HFFc6 (cell line): ENCODE results near the gene GMCL2. TPM values are rescaled to one million over a fixed set of nuclear protein-coding genes. Genes with fewer than 3 reads are reported as not detected.

Experiments used
- DNase-seq: peaks from one replicate; pipeline ENCODE4 v3.0.0-alpha.2; 2018
- H3K27ac Mint-ChIP-seq: 2 replicates; pipeline ENCODE4 v1.8.0; 2020; ENCODE audit warnings: mild to moderate bottlenecking, mixed read lengths
- H3K27me3 Mint-ChIP-seq: 2 replicates; pipeline ENCODE4 v1.8.0; 2021; ENCODE audit warnings: mild to moderate bottlenecking, moderate library complexity, mixed read lengths; ENCODE audit not compliant: insufficient read depth
- H3K36me3 Mint-ChIP-seq: 2 replicates; pipeline ENCODE4 v1.8.0; 2021; ENCODE audit warnings: low read depth, mixed read lengths
- H3K4me1 Mint-ChIP-seq: 2 replicates; pipeline ENCODE4 v1.8.0; 2020; ENCODE audit warnings: low read depth, mixed read lengths
- H3K4me3 Mint-ChIP-seq: 2 replicates; pipeline ENCODE4 v1.8.0; 2020; ENCODE audit warnings: mild to moderate bottlenecking, moderate library complexity, mixed read lengths
- H3K9me3 Mint-ChIP-seq: 2 replicates; pipeline ENCODE4 v1.8.0; 2020; ENCODE audit warnings: mild to moderate bottlenecking, mixed read lengths
- long read RNA-seq: library from polyadenylated mRNA; unstranded; transcript quantifications from one replicate; pipeline ENCODE4 v2.0.0, GENCODE V29; 2019
- total RNA-seq, 6 experiments: library from RNA; stranded (reverse); fragmentation: NEBNext Ultra II Directional; extraction: Animal tissue kit (Norgen Biotek cat#: 25700); gene quantifications; 2 replicates in 1 of 6; 3 replicates in 5 of 6; pipeline ENCODE4 v1.2.3, GENCODE V29; 2021
- TF ChIP-seq, protein P1 (sequence below): fragments of 200-600 bp; sonication (generic); IDR thresholded peaks from 2 replicates; pipeline ENCODE4 v1.5.0; 2021; ENCODE audit warnings: antibody characterized with exemption, mild to moderate bottlenecking

GMCL2 gene, protein sequence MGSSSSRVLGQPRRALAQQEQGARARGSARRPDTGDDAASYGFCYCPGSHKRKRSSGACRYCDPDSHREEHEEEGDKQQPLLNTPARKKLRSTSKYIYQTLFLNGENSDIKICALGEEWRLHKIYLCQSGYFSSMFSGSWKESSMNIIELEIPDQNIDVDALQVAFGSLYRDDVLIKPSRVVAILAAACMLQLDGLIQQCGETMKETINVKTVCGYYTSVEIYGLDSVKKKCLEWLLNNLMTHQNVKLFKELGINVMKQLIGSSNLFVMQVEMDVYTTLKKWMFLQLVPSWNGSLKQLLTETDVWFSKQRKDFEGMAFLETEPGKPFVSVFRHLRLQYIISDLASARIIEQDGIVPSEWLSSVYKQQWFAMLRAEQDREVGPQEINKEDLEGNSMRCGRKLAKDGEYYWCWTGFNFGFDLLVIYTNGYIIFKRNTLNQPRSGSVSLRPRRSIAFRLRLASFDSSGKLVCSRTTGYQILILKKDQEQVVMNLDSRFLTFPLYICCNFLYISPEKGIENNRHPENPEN
- not detected for total RNA-seq
- long read RNA-seq: 0 reads

DNA sequence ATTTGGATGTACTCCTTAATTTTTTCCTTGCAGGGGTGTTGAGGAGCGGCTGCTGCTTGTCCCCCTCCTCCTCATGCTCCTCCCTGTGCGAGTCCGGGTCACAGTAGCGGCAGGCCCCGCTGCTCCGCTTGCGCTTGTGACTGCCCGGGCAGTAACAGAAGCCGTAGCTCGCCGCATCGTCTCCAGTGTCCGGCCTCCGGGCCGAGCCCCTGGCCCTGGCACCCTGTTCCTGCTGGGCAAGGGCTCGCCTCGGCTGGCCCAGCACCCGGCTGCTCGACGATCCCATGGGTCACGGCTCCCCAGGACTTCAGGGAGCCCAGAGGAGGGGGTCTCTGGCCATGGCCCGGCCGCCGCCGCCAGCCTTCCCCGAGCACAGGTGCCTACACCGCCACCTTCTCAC, at the start of gene GMCL2:
GMCL2 (minus strand) TSS at position 358 of the 400 bp plus-strand sequence; CDS start at position 286, 72 bp downstream.
- peaks cover 9% of the 10 kb centered on the region; the same call in 1 of the 2 replicates for H3K4me1 Mint-ChIP-seq
- no peak within 1 kb of the TSS for H3K27ac Mint-ChIP-seq
- peaks cover 17% of the 10 kb centered on the region for H3K27me3 Mint-ChIP-seq
- TF ChIP-seq, protein P1, sequence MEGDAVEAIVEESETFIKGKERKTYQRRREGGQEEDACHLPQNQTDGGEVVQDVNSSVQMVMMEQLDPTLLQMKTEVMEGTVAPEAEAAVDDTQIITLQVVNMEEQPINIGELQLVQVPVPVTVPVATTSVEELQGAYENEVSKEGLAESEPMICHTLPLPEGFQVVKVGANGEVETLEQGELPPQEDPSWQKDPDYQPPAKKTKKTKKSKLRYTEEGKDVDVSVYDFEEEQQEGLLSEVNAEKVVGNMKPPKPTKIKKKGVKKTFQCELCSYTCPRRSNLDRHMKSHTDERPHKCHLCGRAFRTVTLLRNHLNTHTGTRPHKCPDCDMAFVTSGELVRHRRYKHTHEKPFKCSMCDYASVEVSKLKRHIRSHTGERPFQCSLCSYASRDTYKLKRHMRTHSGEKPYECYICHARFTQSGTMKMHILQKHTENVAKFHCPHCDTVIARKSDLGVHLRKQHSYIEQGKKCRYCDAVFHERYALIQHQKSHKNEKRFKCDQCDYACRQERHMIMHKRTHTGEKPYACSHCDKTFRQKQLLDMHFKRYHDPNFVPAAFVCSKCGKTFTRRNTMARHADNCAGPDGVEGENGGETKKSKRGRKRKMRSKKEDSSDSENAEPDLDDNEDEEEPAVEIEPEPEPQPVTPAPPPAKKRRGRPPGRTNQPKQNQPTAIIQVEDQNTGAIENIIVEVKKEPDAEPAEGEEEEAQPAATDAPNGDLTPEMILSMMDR: no peak
- H3K36me3 Mint-ChIP-seq: no peaks in the 10 kb centered on the region
- no peak for DNase-seq
- no peak within 1 kb of the TSS for H3K4me3 Mint-ChIP-seq
- no peaks in the 10 kb centered on the region for H3K9me3 Mint-ChIP-seq

DNA sequence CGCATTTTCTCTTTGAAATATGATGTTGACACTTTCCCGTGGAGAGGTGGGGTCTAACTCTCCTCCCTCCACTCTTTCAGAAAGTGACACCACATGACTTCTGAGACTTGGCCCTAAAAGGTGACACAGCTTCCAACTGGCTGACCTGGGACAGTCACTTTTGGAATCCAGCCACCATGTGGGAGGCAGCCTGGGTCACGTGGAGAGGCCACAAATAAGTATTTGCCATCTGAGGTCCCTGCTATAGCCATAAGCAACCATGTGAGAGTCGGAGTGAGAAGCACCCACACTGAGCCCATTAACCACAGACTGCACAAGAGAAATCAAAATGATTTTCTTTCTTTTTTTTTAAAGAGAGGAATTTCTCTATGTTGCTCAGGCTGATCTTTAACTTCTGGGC, 49.5 kb upstream of the GMCL2 start:
- no peak for DNase-seq
- no peak overlapping the region for H3K4me3 Mint-ChIP-seq

DNA sequence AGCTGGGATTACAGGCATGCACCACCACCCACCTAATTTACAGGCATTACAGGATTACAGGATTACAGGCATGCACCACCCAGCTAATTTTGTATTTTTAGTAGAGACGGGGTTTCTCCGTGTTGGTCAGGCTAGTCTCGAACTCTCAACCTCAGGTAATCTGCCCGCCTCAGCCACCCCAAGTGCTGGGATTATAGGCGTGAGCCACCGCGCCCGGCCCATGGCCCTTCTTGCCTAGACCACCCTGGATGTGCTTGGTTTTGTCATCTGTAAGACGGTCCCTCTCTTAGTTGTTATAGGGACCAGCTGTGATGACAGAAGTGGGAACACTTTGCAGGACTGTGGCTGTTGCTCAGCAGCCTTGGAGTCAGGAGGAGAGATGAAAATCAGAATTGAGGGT, 49.0 kb upstream of the GMCL2 start:
- H3K9me3 Mint-ChIP-seq: no peaks in the 10 kb centered on the region
- no peak for DNase-seq
- H3K36me3 Mint-ChIP-seq: peaks cover 4% of the 10 kb centered on the region; the same call in 1 of the 2 replicates
- TF ChIP-seq, protein P1: no peak
- H3K27ac Mint-ChIP-seq: no peak overlapping the region
- peaks cover 12% of the 10 kb centered on the region for H3K4me1 Mint-ChIP-seq
- peaks cover 3% of the 10 kb centered on the region for H3K27me3 Mint-ChIP-seq
- H3K4me3 Mint-ChIP-seq: no peak overlapping the region

More for the DNA sequence above, 49.5 kb upstream of the GMCL2 start:
- Mint-ChIP-seq H3K9me3 (no peaks in the 10 kb centered on the region), H3K27me3 (peaks cover 4% of the 10 kb centered on the region), H3K36me3 (no peaks in the 10 kb centered on the region), H3K4me1 (peaks cover 6% of the 10 kb centered on the region; the same call in 1 of the 2 replicates), H3K27ac (no peak overlapping the region)
- TF ChIP-seq, protein P1: no peak

DNA sequence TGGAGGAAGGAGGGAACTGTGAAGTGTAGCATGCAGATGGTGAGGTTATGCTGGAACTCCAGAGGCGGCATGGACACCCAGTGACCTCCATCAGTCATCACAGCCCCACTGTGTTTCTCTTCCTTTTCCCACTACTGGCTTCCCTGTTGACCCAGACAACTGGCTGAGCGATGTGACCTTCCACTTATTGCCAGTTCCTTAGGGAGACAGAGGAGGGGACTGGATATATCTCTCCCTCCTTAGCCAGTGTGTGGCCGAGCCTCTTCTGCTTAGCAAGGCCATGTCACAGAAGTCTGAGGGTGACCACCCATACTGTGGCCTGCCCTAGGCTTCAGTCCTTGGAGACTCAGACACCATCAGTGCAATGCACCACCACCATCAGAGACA, 48.4 kb upstream of the GMCL2 start:
- Mint-ChIP-seq H3K27ac (no peak overlapping the region), H3K36me3 (peaks cover 9% of the 10 kb centered on the region; the same call in 1 of the 2 replicates), H3K9me3 (no peaks in the 10 kb centered on the region), H3K4me1 (peaks cover 17% of the 10 kb centered on the region), H3K27me3 (peaks cover 2% of the 10 kb centered on the region), H3K4me3 (no peak overlapping the region)
- DNase-seq: no peak
- TF ChIP-seq, protein P1: no peak

DNA sequence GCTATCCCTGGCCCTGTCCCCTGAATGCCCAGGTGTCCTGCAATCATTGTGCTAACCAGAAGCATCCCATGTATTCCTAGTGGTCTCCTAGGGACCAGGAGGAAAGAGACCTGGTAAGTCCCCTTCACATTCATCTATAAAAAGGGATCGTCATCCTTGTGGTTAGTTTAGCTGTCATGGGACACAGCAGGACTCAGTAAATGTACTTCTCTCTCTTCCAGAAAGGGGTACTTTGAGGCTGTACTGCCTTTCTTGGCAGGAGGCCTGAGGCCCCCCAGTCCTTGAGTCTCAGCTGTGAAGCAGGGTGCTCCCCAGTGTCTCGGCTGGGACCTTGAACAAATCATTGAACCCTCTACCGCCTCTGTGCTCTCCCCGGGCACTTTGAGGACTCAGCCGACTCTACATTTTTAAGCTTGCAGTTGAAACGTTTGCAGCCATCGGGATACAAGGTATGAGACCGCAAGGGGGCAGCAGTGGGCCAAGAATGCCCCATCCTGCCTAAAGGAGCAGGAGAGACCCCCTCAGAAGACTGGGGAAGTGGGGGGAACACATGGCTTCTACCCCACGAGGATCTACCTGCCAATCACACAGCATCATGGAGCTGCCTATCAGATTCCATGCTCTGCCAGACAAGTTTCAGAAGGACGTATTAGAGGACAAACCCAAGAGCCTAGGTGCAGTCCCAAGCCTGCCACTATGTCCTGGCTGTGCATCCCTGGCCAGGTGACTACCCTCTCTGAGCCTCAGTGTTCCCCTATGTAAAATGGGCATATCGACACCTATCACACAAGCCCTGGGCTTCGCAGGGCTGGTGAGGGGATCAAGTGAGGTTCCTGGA, 47.8 kb upstream of the GMCL2 start:
- TF ChIP-seq, protein P1: peak; percentile 83
- no peak overlapping the region; the same call in 1 of the 2 replicates for H3K4me3 Mint-ChIP-seq
- peak; percentile 38 for DNase-seq
- H3K36me3 Mint-ChIP-seq: peaks cover 12% of the 10 kb centered on the region
- no peaks in the 10 kb centered on the region for H3K9me3 Mint-ChIP-seq
- peaks cover 2% of the 10 kb centered on the region for H3K27me3 Mint-ChIP-seq
- H3K27ac Mint-ChIP-seq: no peak overlapping the region
- H3K4me1 Mint-ChIP-seq: peaks cover 20% of the 10 kb centered on the region
